ENCODE data around the gene FBXO3. TPM values are rescaled to one million over a fixed set of nuclear protein-coding genes. Genes with fewer than 3 reads are reported as not detected.
"Not testable (repeated sequence)": the region's sequence is repeated elsewhere in the genome, so short reads cannot be mapped to it uniquely, and the experiment has no call there.

Gene FBXO3
- total and polyA plus RNA-seq, 2 experiments from 2014 or later = 37.8 to 44.6 TPM

DNA sequence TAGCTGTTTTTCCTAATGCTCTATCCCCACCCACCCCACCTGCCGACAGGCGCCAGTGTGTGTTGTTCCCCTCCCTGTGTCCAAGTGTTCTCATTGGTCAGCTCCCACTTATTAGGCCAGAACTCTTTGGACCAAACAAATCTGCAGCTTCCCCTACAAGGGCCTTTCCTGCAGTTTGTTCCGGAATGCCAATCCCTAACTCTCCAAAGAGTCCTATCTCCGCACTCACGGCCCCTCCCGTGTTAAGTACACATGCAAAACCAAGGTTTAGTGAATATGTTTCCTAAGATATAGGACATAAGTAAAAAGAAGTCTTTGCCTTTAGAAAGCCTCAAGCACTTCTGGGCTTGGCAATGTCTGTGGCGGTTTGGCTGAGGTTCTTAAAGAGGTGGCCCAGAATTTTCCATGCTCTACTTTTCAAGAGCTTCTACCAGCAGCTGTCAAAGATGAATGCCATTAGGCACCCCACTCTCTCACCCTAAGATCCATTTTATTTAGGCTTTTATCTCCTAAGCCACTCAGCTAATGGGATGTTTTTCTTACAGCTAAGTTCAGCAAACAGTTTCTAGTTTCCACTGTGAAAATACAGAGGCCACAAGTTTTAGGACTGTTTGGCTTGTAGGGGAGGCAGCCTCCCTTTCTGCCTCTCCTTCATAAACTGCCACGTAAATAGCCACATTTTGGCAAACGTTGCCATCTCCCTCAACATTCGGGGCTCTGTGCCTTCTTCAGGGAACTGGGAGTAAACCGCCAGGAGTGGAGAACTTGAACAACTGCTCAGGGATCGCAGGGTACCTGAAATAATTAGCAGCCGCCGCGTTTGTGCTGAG lies 39.7 kb downstream of the FBXO3 start:
- peak; percentile 64 for DNase-seq
- 1 to 2% methylated on average over 15 of the region's 15 CpGs for WGBS, 2 experiments (ENCODE audit: low coverage in 1 of 2, low lambda C conversion rate in 2 of 2, missing lambda C conversion rate in 2 of 2)

GRCh38 chr11:33733980-33734379 lies 40.3 kb downstream of the FBXO3 start:
- peak overlapping the region; percentile 78 for H3K4me2 ChIP-seq (ENCODE audit: unreplicated experiment)
- H3K27me3 ChIP-seq (replicated peaks; ENCODE audit: insufficient read depth) = no peaks in the 10 kb centered on the region
- WGBS, 2 experiments (ENCODE audit: low coverage in 1 of 2, low lambda C conversion rate in 2 of 2, missing lambda C conversion rate in 2 of 2) = 8 to 21% methylated on average over 7 of the region's 7 CpGs
- H3K4me3 ChIP-seq = peak overlapping the region; percentile 84
- peak overlapping the region; percentile 99 for H3K9ac ChIP-seq
- H3K36me3 ChIP-seq (ENCODE audit: low read depth) = peaks cover 25% of the 10 kb centered on the region
- H4K20me1 ChIP-seq (ENCODE audit: insufficient read depth) = peaks cover 11% of the 10 kb centered on the region
- H3F3A ChIP-seq (ENCODE audit: insufficient read depth) = peaks cover 67% of the 10 kb centered on the region
- peak overlapping the region; percentile 95 for H3K27ac ChIP-seq
- H3K9me2 ChIP-seq (ENCODE audit: insufficient read depth) = no peaks in the 10 kb centered on the region
- H3K79me2 ChIP-seq (ENCODE audit: insufficient read depth) = peaks cover 72% of the 10 kb centered on the region
- peak; percentile 39 for DNase-seq
- in situ Hi-C loops (cut with MboI) = no loop called here
- TF ChIP-seq EZH2phosphoT487 (IDR thresholded peaks at IDR 0.05; ENCODE audit: insufficient read depth, low read depth) (no peak), EZH2 (IDR thresholded peaks at IDR 0.05; ENCODE audit: insufficient read depth, poor library complexity, severe bottlenecking) (no peak)
- H3K9me3 ChIP-seq (ENCODE audit: low read depth) = no peaks in the 10 kb centered on the region
- peaks cover 68% of the 10 kb centered on the region for H3K4me1 ChIP-seq (ENCODE audit: insufficient read depth)
- no peak overlapping the region for H2AFZ ChIP-seq

More for the DNA sequence above, 39.7 kb downstream of the FBXO3 start:
- Histone ChIP-seq H4K20me1 (ENCODE audit: insufficient read depth) (peaks cover 11% of the 10 kb centered on the region; the same call in 1 of the 2 replicates), H3K27me3 (replicated peaks; ENCODE audit: insufficient read depth) (no peaks in the 10 kb centered on the region), H3K9me3 (ENCODE audit: low read depth) (no peaks in the 10 kb centered on the region), H3F3A (ENCODE audit: insufficient read depth) (peaks cover 60% of the 10 kb centered on the region), H3K4me2 (ENCODE audit: unreplicated experiment) (peak overlapping the region; percentile 78), H3K36me3 (ENCODE audit: low read depth) (peaks cover 23% of the 10 kb centered on the region), H3K27ac (peak overlapping the region; percentile 95), H3K9ac (peak overlapping the region; percentile 99), H3K4me3 (peak overlapping the region; percentile 84), H3K9me2 (ENCODE audit: insufficient read depth) (no peaks in the 10 kb centered on the region), H3K79me2 (ENCODE audit: insufficient read depth) (peaks cover 66% of the 10 kb centered on the region), H2AFZ (no peak overlapping the region), H3K4me1 (ENCODE audit: insufficient read depth) (peaks cover 62% of the 10 kb centered on the region)
- in situ Hi-C loops (cut with MboI) = no loop called here
- TF ChIP-seq EZH2phosphoT487 (IDR thresholded peaks at IDR 0.05; ENCODE audit: insufficient read depth, low read depth) (no peak), EZH2 (IDR thresholded peaks at IDR 0.05; ENCODE audit: insufficient read depth, poor library complexity, severe bottlenecking) (no peak)

GRCh38 chr11:33731723-33732531 lies 42.4 kb downstream of the FBXO3 start:
- Histone ChIP-seq H3K9ac (peak overlapping the region; percentile 99), H3K9me2 (ENCODE audit: insufficient read depth) (no peaks in the 10 kb centered on the region), H4K20me1 (ENCODE audit: insufficient read depth) (peaks cover 11% of the 10 kb centered on the region), H3K36me3 (ENCODE audit: low read depth) (peaks cover 25% of the 10 kb centered on the region), H3K9me3 (ENCODE audit: low read depth) (no peaks in the 10 kb centered on the region), H2AFZ (no peak overlapping the region), H3K79me2 (ENCODE audit: insufficient read depth) (peaks cover 93% of the 10 kb centered on the region), H3K27ac (peak overlapping the region; percentile 95), H3K4me1 (ENCODE audit: insufficient read depth) (peaks cover 56% of the 10 kb centered on the region), H3K27me3 (replicated peaks; ENCODE audit: insufficient read depth) (no peaks in the 10 kb centered on the region), H3F3A (ENCODE audit: insufficient read depth) (peaks cover 57% of the 10 kb centered on the region), H3K4me3 (peak overlapping the region; percentile 84), H3K4me2 (ENCODE audit: unreplicated experiment) (peak overlapping the region; percentile 78)
- in situ Hi-C loops (cut with MboI) = no loop called here
- WGBS, 2 experiments (ENCODE audit: low coverage in 1 of 2, low lambda C conversion rate in 2 of 2, missing lambda C conversion rate in 2 of 2) = 74% methylated on average over 9 of the region's 9 CpGs
- peak; percentile 30 for DNase-seq
- no peak for TF ChIP-seq EZH2 (IDR thresholded peaks at IDR 0.05; ENCODE audit: insufficient read depth, poor library complexity, severe bottlenecking)
- no peak for TF ChIP-seq EZH2phosphoT487 (IDR thresholded peaks at IDR 0.05; ENCODE audit: insufficient read depth, low read depth)

- H4K20me1 ChIP-seq (ENCODE audit: insufficient read depth) = peaks cover 12% of the 10 kb centered on the region
- H3K4me1 ChIP-seq (ENCODE audit: insufficient read depth) = peaks cover 62% of the 10 kb centered on the region
- in situ Hi-C loops (cut with MboI) = no loop called here
- H2AFZ ChIP-seq = no peak overlapping the region
- no peaks in the 10 kb centered on the region for H3K9me2 ChIP-seq (ENCODE audit: insufficient read depth)
- H3K4me3 ChIP-seq = peak overlapping the region; percentile 47
- H3F3A ChIP-seq (ENCODE audit: insufficient read depth) = peaks cover 65% of the 10 kb centered on the region
- DNase-seq = no peak
- 50 to 51% methylated on average over 7 of the region's 7 CpGs for WGBS, 2 experiments (ENCODE audit: low coverage in 1 of 2, low lambda C conversion rate in 2 of 2, missing lambda C conversion rate in 2 of 2)
- peaks cover 26% of the 10 kb centered on the region for H3K36me3 ChIP-seq (ENCODE audit: low read depth)
- H3K4me2 ChIP-seq (ENCODE audit: unreplicated experiment) = peak overlapping the region; percentile 78
- TF ChIP-seq EZH2phosphoT487 (IDR thresholded peaks at IDR 0.05; ENCODE audit: insufficient read depth, low read depth) (no peak), EZH2 (IDR thresholded peaks at IDR 0.05; ENCODE audit: insufficient read depth, poor library complexity, severe bottlenecking) (no peak)
- peak overlapping the region; percentile 25; the same call in 1 of the 2 replicates for H3K27ac ChIP-seq
- H3K9me3 ChIP-seq (ENCODE audit: low read depth) = no peaks in the 10 kb centered on the region
- no peaks in the 10 kb centered on the region for H3K27me3 ChIP-seq (replicated peaks; ENCODE audit: insufficient read depth)
- peak overlapping the region; percentile 22 for H3K9ac ChIP-seq
- peaks cover 100% of the 10 kb centered on the region for H3K79me2 ChIP-seq (ENCODE audit: insufficient read depth)
Observed at GRCh38 chr11:33730716-33731115, 43.6 kb downstream of the FBXO3 start.

DNA sequence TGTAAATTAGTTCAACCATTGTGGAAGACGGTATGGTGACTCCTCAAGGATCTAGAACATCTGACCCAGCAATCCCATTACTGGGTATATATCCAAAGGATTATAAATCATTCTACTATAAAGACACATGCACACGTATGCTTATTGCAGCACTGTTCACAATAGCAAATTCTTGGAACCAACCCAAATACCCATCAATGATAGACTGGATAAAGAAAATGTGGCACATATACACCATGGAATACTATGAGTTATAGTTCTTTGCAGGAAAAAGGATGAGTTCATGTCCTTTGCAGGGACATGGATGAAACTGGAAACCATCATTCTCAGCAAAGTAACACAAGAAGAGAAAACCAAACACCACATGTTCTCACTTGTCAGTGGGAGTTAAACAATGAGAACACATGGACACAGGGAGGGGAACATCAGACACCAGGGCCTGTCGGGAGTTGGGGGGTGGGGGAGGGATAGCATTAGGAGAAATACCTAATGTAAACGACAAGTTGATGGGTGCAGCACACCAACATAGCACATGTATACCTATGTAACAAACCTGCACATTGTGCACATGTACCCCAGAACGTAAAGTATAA lies 45.2 kb downstream of the FBXO3 start:
- H2AFZ ChIP-seq; in situ Hi-C loops (cut with MboI); H3K4me2 ChIP-seq (ENCODE audit: unreplicated experiment); H3K27me3 ChIP-seq (replicated peaks; ENCODE audit: insufficient read depth); H3K9me2 ChIP-seq (ENCODE audit: insufficient read depth); H3K9ac ChIP-seq; H3K9me3 ChIP-seq (ENCODE audit: low read depth): not testable (repeated sequence)
- H3K27ac ChIP-seq = peak overlapping the region; percentile 25; the same call in 1 of the 2 replicates
- 0 out of 2 replicates have a peak overlapping the region, but pooled peaks have one; percentile 1 for H3K4me3 ChIP-seq
- peaks cover 30% of the 10 kb centered on the region for H3K36me3 ChIP-seq (ENCODE audit: low read depth)
- peaks cover 15% of the 10 kb centered on the region for H4K20me1 ChIP-seq (ENCODE audit: insufficient read depth)
- peaks cover 100% of the 10 kb centered on the region for H3K79me2 ChIP-seq (ENCODE audit: insufficient read depth)
- 53 to 65% methylated on average over 5 of the region's 5 CpGs for WGBS, 2 experiments (ENCODE audit: low coverage in 1 of 2, low lambda C conversion rate in 2 of 2, missing lambda C conversion rate in 2 of 2)
- peaks cover 77% of the 10 kb centered on the region for H3K4me1 ChIP-seq (ENCODE audit: insufficient read depth)
- DNase-seq = peak; percentile 4
- H3F3A ChIP-seq (ENCODE audit: insufficient read depth) = peaks cover 70% of the 10 kb centered on the region

DNA sequence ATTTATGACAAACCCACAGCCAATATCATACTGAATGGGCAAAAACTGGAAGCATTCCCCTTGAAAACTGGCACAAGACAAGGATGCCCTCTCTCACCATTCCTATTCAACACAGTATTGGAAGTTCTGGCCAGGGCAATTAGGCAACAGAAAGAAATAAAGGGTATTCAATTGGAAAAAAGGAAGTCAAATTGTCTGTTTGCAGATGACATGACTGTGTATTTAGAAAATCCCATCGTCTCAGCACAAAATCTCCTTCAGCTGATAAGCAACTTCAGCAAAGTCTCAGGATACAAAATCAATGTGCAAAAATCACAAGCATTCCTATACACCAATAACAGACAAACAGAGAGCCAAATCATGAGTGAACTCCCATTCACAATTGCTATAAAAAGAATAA lies 46.8 kb downstream of the FBXO3 start:
- DNase-seq; H3K4me2 ChIP-seq (ENCODE audit: unreplicated experiment); H3K9ac ChIP-seq; H3K9me2 ChIP-seq (ENCODE audit: insufficient read depth); H2AFZ ChIP-seq; H3K9me3 ChIP-seq (ENCODE audit: low read depth); H3K27me3 ChIP-seq (replicated peaks; ENCODE audit: insufficient read depth); H3K4me3 ChIP-seq; H4K20me1 ChIP-seq (ENCODE audit: insufficient read depth); H3K27ac ChIP-seq; in situ Hi-C loops (cut with MboI): not testable (repeated sequence)
- H3K36me3 ChIP-seq (ENCODE audit: low read depth) = peaks cover 25% of the 10 kb centered on the region
- H3K79me2 ChIP-seq (ENCODE audit: insufficient read depth) = peaks cover 94% of the 10 kb centered on the region
- peaks cover 73% of the 10 kb centered on the region for H3F3A ChIP-seq (ENCODE audit: insufficient read depth)
- peaks cover 78% of the 10 kb centered on the region for H3K4me1 ChIP-seq (ENCODE audit: insufficient read depth)
- 92 to 100% methylated on average over 1 of the region's 1 CpG for WGBS, 2 experiments (ENCODE audit: low coverage in 1 of 2, low lambda C conversion rate in 2 of 2, missing lambda C conversion rate in 2 of 2)
